ENCODE data around the gene DCHS1.

The DCHS1 gene

DNA sequence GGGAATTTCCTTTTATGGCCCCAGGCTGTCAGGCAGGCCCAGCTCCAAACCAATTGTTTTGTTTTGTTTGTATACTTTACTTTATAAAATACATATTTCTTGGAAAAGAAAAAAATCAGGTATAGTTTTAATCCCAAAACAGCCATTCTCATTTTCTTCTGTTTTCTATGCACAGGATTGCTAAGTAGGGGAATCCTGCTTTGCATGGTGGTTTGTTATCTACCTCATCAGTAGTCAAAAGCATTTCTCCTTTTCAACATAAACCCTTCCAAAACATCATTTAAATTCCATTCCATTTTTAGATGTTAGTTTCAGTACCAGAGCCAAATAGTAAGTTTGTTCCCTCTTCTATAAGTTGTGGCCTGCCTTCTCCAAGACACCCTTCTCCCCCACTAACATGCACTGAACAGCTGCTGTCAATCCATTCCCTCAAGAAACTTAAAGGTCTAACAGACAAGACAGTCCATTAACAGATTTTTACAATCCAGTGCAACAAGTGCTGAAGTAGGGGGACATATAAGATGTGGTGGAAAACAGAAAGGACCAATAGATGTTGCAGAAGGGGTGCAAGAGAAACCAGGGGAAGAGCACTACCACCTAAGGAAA lies 48.3 kb downstream of the DCHS1 start:
- ATAC-seq = no peak

DNA sequence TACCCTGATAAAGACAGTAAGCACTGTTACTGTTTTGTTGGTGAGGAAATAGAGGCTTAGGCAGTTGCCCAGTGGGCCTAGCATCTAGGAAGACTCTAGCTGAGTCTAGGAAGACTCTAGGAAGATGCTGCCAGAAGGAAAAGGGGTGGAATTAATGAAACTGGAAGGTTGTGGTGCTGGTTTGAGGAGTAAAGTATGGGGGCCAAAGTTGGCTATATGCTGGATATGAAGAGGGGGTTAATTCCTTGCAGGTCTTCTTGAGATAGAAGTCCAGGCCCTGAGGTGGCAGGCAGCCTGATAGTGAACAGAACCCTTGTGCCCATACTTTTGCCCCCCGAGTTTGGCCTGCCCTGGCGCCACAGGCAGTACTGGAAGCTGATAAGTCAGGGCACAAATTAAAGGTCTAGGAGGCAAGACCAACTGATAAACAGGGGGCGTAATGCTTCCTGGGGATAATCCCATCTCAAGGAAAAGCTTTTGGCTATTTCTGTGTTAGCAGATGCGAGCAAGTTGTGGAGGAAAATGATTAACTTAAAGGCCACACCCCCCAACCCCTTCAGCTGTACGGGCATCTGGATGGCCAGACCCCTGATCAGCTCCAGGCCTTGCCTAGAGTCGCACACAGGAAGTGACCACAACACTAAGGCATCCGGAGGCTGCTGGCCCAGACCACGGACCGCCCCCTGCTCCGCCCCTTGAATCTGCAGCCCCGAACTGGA lies 49.0 kb downstream of the DCHS1 start:
- ATAC-seq = peak; percentile 81
- TF ChIP-seq ISL1 (CRISPR knock-in tag; IDR thresholded peaks at IDR 0.05) = no peak
- no peak for TF ChIP-seq BACH2 (CRISPR knock-in tag; IDR thresholded peaks at IDR 0.05; ENCODE audit: borderline replicate concordance)
- no peak for TF ChIP-seq ZC3H10 (CRISPR knock-in tag; IDR thresholded peaks at IDR 0.05)
- TF ChIP-seq, protein P1, sequence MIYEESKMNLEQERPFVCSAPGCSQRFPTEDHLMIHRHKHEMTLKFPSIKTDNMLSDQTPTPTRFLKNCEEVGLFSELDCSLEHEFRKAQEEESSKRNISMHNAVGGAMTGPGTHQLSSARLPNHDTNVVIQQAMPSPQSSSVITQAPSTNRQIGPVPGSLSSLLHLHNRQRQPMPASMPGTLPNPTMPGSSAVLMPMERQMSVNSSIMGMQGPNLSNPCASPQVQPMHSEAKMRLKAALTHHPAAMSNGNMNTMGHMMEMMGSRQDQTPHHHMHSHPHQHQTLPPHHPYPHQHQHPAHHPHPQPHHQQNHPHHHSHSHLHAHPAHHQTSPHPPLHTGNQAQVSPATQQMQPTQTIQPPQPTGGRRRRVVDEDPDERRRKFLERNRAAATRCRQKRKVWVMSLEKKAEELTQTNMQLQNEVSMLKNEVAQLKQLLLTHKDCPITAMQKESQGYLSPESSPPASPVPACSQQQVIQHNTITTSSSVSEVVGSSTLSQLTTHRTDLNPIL (CRISPR knock-in tag; IDR thresholded peaks at IDR 0.05; ENCODE audit: low read depth) = peak; percentile 18; the same call in 1 of the 2 replicates
- no peak for TF ChIP-seq ZFP30 (CRISPR knock-in tag; IDR thresholded peaks at IDR 0.05)
- TF ChIP-seq TOX (CRISPR knock-in tag; IDR thresholded peaks at IDR 0.05; ENCODE audit: borderline replicate concordance) = no peak
- no peak for TF ChIP-seq SNAI2 (CRISPR knock-in tag; IDR thresholded peaks at IDR 0.05)
- peak; percentile 60; the same call in 1 of the 2 replicates for TF ChIP-seq TCF4 (CRISPR knock-in tag; IDR thresholded peaks at IDR 0.05; ENCODE audit: borderline replicate concordance)
- TF ChIP-seq, protein P2, sequence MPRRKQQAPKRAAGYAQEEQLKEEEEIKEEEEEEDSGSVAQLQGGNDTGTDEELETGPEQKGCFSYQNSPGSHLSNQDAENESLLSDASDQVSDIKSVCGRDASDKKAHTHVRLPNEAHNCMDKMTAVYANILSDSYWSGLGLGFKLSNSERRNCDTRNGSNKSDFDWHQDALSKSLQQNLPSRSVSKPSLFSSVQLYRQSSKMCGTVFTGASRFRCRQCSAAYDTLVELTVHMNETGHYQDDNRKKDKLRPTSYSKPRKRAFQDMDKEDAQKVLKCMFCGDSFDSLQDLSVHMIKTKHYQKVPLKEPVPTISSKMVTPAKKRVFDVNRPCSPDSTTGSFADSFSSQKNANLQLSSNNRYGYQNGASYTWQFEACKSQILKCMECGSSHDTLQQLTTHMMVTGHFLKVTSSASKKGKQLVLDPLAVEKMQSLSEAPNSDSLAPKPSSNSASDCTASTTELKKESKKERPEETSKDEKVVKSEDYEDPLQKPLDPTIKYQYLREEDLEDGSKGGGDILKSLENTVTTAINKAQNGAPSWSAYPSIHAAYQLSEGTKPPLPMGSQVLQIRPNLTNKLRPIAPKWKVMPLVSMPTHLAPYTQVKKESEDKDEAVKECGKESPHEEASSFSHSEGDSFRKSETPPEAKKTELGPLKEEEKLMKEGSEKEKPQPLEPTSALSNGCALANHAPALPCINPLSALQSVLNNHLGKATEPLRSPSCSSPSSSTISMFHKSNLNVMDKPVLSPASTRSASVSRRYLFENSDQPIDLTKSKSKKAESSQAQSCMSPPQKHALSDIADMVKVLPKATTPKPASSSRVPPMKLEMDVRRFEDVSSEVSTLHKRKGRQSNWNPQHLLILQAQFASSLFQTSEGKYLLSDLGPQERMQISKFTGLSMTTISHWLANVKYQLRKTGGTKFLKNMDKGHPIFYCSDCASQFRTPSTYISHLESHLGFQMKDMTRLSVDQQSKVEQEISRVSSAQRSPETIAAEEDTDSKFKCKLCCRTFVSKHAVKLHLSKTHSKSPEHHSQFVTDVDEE (CRISPR knock-in tag; IDR thresholded peaks at IDR 0.05) = no peak

More for the DNA sequence above, 48.3 kb downstream of the DCHS1 start:
- TF ChIP-seq TOX (CRISPR knock-in tag; IDR thresholded peaks at IDR 0.05; ENCODE audit: borderline replicate concordance) (0 out of 2 replicates have a peak, but pooled peaks have one; percentile 48), TCF4 (CRISPR knock-in tag; IDR thresholded peaks at IDR 0.05; ENCODE audit: borderline replicate concordance) (no peak)

DNA sequence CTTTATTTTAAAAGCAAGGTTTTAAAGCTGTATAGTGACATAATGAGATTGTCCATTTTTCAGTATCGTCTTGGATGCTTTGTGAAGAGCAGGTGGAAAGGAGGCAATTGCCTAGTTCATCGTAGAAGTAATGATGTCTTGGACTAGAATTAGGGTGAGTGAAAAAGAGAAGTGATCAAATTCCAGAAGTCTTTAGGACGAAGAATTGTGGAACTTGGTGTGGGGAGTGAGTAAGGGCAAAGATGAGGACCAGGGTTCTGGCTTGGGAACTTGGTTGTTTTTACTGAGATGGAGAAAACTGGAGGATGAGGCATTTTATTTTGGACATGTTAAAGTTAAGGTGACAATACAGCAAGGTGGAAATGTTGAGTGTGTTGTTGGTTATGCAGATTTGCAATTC lies 50.8 kb downstream of the DCHS1 start:
- TF ChIP-seq ZFP3 (CRISPR knock-in tag; IDR thresholded peaks at IDR 0.05) (no peak), TOX (CRISPR knock-in tag; IDR thresholded peaks at IDR 0.05; ENCODE audit: borderline replicate concordance) (no peak)
- ATAC-seq = no peak

DNA sequence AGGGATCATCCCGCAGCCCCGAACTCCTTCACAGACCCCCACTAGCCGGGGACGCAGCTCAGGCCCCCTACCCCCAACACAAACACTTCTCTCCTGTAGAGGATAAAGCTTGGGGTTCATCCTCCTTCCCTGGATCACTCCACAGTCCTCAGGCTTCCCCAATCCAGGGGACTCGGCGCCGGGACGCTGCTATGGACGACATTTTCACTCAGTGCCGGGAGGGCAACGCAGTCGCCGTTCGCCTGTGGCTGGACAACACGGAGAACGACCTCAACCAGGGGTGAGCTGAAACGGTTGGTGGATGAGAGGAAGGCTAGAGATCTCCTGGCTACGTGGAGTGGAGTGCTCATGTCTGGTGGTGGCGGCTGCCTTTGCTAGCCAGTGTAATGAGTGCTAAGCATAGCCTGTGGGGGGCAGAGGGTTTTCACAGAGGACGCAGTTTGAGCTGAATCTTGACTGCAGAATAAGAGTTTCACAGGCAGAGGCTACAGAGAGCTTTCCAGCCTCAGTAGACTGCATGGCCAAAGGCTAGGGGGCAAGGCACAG lies 51.5 kb downstream of the DCHS1 start:
- ATAC-seq = peak; percentile 64
- no peak for TF ChIP-seq ISL1 (CRISPR knock-in tag; IDR thresholded peaks at IDR 0.05)
- no peak for TF ChIP-seq ESRRG (CRISPR knock-in tag; IDR thresholded peaks at IDR 0.05)
- no peak for TF ChIP-seq CSDC2 (CRISPR knock-in tag; IDR thresholded peaks at IDR 0.05)
- no peak for TF ChIP-seq SNAI2 (CRISPR knock-in tag; IDR thresholded peaks at IDR 0.05)
- TF ChIP-seq, protein P3, sequence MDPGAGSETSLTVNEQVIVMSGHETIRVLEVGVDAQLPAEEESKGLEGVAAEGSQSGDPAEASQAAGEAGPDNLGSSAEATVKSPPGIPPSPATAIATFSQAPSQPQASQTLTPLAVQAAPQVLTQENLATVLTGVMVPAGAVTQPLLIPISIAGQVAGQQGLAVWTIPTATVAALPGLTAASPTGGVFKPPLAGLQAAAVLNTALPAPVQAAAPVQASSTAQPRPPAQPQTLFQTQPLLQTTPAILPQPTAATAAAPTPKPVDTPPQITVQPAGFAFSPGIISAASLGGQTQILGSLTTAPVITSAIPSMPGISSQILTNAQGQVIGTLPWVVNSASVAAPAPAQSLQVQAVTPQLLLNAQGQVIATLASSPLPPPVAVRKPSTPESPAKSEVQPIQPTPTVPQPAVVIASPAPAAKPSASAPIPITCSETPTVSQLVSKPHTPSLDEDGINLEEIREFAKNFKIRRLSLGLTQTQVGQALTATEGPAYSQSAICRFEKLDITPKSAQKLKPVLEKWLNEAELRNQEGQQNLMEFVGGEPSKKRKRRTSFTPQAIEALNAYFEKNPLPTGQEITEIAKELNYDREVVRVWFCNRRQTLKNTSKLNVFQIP (CRISPR knock-in tag; IDR thresholded peaks at IDR 0.05; ENCODE audit: borderline replicate concordance, low read depth) = no peak
- no peak for TF ChIP-seq PPARA (CRISPR knock-in tag; IDR thresholded peaks at IDR 0.05; ENCODE audit: borderline replicate concordance)
- TF ChIP-seq, protein P4, sequence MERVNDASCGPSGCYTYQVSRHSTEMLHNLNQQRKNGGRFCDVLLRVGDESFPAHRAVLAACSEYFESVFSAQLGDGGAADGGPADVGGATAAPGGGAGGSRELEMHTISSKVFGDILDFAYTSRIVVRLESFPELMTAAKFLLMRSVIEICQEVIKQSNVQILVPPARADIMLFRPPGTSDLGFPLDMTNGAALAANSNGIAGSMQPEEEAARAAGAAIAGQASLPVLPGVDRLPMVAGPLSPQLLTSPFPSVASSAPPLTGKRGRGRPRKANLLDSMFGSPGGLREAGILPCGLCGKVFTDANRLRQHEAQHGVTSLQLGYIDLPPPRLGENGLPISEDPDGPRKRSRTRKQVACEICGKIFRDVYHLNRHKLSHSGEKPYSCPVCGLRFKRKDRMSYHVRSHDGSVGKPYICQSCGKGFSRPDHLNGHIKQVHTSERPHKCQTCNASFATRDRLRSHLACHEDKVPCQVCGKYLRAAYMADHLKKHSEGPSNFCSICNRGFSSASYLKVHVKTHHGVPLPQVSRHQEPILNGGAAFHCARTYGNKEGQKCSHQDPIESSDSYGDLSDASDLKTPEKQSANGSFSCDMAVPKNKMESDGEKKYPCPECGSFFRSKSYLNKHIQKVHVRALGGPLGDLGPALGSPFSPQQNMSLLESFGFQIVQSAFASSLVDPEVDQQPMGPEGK (CRISPR knock-in tag; IDR thresholded peaks at IDR 0.05; ENCODE audit: borderline replicate concordance) = no peak

Measured in SK-N-SH treated with all-trans-retinoic acid at 6 μM for 48 hours (cell line).